ENCODE measurements around the gene ZC3H4. TPM values are rescaled to one million over a fixed set of nuclear protein-coding genes. Genes with fewer than 3 reads are reported as not detected.

The ZC3H4 gene
- total RNA-seq, 1 donor from 2014 or later: 89.1 TPM

DNA sequence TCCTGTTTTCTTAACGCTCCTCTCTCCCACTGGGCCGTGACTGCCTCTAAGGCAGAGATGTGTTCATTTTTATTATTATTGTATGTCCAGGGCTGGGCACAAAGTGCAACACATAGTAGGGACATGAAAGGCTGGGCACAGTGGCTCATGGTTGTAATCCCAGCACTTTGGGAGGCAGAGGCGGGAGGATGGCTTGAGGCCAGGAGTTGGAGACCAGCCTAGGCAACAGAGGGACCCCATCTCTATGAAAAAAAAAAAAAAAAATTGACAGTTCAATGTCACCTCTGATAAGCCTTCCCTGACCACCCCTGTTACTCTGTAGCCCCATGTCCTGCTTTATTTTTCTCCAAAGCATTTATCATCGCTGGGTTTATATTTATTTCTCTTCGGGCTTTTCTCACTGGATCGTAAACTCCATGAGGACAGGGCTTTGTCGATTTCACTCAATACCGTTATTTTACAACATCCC, 16.6 kb upstream of the ZC3H4 start:
- CTCF ChIA-PET: interaction anchor here (1.2 to 2.5 kb wide), 2 partner anchors 24 to 114 kb away, joined by 5 to 18 read pairs; no protein-coding TSS in a partner anchor
- Mint-ChIP-seq H3K4me3 (peak overlapping the region; percentile 99), H3K36me3 (ENCODE audit: low read depth) (peaks cover 23% of the 10 kb centered on the region), H3K27me3 (no peaks in the 10 kb centered on the region), H3K27ac (peak overlapping the region; percentile 94), H3K9me3 (peaks cover 2% of the 10 kb centered on the region), H3K4me1 (peaks cover 42% of the 10 kb centered on the region)
- no peak for TF ChIP-seq CTCF (IDR thresholded peaks at IDR 0.05)
- DNase-seq: no peak
- ATAC-seq (ENCODE audit: low read depth): no peak
- intact Hi-C loops (cut with micrococcal nuclease): loop anchor here (1.0 kb wide), 2 partner anchors 17 to 114 kb away; partner anchors contain the start of gene ZC3H4
- POLR2A ChIA-PET: interaction anchor here (0.6 to 3.2 kb wide), 8 partner anchors 10 to 637 kb away, joined by 3 to 60 read pairs (median 5); partner anchors contain the start of genes INAFM1 and ZC3H4

DNA sequence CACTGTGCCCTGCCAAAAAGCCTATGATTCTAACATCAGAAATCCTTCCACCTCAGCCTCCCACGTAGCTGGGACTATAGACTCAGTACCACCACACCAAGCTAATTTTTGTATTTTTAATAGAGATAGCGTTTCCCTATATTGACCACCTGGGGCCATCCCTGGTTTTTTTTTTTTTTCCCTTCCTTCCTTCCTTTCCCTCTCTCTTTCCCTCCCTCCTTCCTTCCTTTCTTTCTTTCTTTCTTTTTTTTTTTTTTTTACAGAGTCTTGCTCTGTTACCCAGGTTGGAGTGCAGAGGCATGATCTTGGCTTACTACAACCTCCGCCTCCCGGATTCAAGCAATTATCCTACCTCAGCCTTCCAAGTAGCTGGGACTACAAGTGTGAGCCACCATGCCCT, 16.0 kb upstream of the ZC3H4 start:
- ChIA-PET POLR2A (interaction anchor here (0.6 to 0.7 kb wide), 3 partner anchors 16 to 637 kb away, joined by 3 to 17 read pairs (median 6); partner anchors contain the start of gene ZC3H4), CTCF (interaction anchor here (1.2 kb wide), 1 partner anchor 50 kb away, joined by 4 read pairs; no protein-coding TSS in a partner anchor)
- ATAC-seq (ENCODE audit: low read depth): no peak
- Mint-ChIP-seq H3K36me3 (ENCODE audit: low read depth) (peaks cover 22% of the 10 kb centered on the region), H3K4me1 (peaks cover 40% of the 10 kb centered on the region), H3K27me3 (no peaks in the 10 kb centered on the region), H3K9me3 (peaks cover 2% of the 10 kb centered on the region), H3K27ac (no peak overlapping the region), H3K4me3 (no peak overlapping the region)
- no peak for DNase-seq
- intact Hi-C loops (cut with micrococcal nuclease): no loop called here
- no peak for TF ChIP-seq CTCF (IDR thresholded peaks at IDR 0.05)

DNA sequence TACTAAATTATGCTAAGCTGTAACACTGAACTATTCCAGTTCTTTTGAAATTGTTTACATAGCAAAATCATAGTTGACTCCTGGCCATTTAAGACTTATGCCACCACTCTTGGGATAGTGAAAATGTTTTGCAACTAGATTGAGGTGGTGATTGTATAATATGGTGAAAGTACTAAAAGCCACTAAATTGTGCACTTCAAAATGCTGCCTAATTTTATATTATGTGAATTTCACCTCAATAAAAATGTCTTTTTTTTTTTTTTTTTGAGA, 12.0 kb upstream of the ZC3H4 start:
- Mint-ChIP-seq H3K36me3 (ENCODE audit: low read depth) (peaks cover under 1% of the 10 kb centered on the region), H3K27me3 (no peaks in the 10 kb centered on the region), H3K4me3 (no peak overlapping the region), H3K4me1 (peaks cover 7% of the 10 kb centered on the region), H3K27ac (no peak overlapping the region), H3K9me3 (peaks cover 2% of the 10 kb centered on the region)
- ATAC-seq (ENCODE audit: low read depth) (no peak), DNase-seq (no peak)
- intact Hi-C loops (cut with micrococcal nuclease): loop anchor here (1.0 kb wide), 4 partner anchors 12 to 112 kb away; partner anchors contain the start of gene ZC3H4
- TF ChIP-seq CTCF (IDR thresholded peaks at IDR 0.05): no peak
- POLR2A ChIA-PET: interaction anchor here (0.6 to 1.4 kb wide), 4 partner anchors 13 to 115 kb away, joined by 3 to 12 read pairs (median 6); partner anchors contain the start of gene ZC3H4
- CTCF ChIA-PET: interaction anchor here (0.7 to 2.3 kb wide), 11 partner anchors 12 to 112 kb away, joined by 3 to 58 read pairs (median 5); partner anchors contain the start of gene ZC3H4

DNA sequence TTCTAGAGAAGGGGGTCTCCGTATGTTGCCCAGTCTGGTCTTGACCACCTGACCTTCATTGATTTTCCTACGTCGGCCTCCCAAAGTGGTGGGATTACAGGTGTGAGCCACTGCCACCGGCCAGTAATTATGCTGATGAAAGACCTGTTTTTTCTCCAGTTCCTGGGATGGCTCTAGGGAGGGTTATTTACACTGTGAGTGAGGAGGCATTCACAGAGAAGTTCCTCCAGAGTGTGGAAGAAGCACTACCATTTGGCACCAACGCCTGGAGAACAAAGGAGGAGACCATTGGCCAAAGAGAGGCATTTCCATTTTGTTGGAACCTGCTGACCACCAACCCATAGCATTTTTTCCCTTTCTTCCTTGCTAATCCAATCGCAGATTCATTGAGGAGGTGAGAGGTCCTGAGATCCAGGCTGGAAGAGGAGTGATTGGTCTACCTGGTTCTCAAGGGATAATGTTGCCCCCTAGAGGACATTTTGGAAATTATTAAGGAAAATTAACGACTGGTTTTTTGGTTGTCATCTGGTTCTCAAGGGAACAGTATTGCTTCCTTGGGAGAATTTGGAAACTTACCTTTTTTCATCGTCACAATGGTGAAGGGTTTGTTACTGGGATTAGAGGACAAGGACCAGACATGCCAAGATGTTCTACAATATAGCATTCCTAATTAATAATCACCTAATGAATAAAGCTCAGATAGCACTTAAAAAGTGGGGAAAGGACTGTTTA, 11.5 kb upstream of the ZC3H4 start:
- ATAC-seq (ENCODE audit: low read depth): peak; percentile 54
- Mint-ChIP-seq H3K9me3 (no peaks in the 10 kb centered on the region), H3K27ac (no peak overlapping the region), H3K4me3 (no peak overlapping the region), H3K4me1 (peaks cover 3% of the 10 kb centered on the region), H3K36me3 (ENCODE audit: low read depth) (no peaks in the 10 kb centered on the region), H3K27me3 (no peaks in the 10 kb centered on the region)
- TF ChIP-seq CTCF (IDR thresholded peaks at IDR 0.05): no peak
- ChIA-PET POLR2A (interaction anchor here (1.3 to 1.4 kb wide), 2 partner anchors 12 to 45 kb away, joined by 8 to 12 read pairs; partner anchors contain the start of gene ZC3H4), CTCF (interaction anchor here (0.7 to 2.3 kb wide), 10 partner anchors 11 to 111 kb away, joined by 3 to 58 read pairs (median 6); partner anchors contain the start of gene ZC3H4)
- no peak for DNase-seq
- intact Hi-C loops (cut with micrococcal nuclease): loop anchor here (1.0 kb wide), 4 partner anchors 12 to 112 kb away; partner anchors contain the start of gene ZC3H4

DNA sequence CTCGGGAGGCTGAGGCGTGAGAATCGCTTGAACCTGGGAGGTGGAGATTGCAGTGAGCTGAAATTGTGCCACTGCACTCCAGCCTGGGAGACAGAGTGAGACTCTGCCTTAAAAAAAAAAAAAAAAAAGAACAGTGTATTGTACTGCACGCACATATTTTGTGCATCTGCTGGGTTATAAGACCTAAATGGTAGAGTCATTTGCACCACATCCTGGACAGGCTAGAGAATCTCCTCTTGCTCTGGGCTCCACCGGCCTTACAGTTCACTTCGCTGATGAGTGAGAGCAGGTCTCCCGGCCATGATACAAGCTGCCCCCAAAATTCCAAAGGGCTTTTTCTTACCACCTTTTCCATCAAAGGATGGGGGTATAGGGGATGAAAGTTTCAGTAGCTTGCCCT, 9.8 kb upstream of the ZC3H4 start:
- no peak for ATAC-seq (ENCODE audit: low read depth)
- ChIA-PET POLR2A (interaction anchor here (0.7 to 2.1 kb wide), 2 partner anchors 10 to 306 kb away, joined by 4 to 8 read pairs; partner anchors contain the start of gene ZC3H4), CTCF (interaction anchor here (0.6 to 3.2 kb wide), 7 partner anchors 9 to 211 kb away, joined by 3 to 21 read pairs (median 4); no protein-coding TSS in a partner anchor)
- Mint-ChIP-seq H3K4me3 (no peak overlapping the region), H3K9me3 (no peaks in the 10 kb centered on the region), H3K4me1 (peaks cover 3% of the 10 kb centered on the region), H3K27ac (no peak overlapping the region), H3K27me3 (no peaks in the 10 kb centered on the region), H3K36me3 (ENCODE audit: low read depth) (no peaks in the 10 kb centered on the region)
- DNase-seq: no peak
- TF ChIP-seq CTCF (IDR thresholded peaks at IDR 0.05): no peak
- intact Hi-C loops (cut with micrococcal nuclease): no loop called here
